Fibroblast of pulmonary artery (primary cell): ENCODE measurements around the gene PLEKHM3.

Source experiments
- DNase-seq: peaks from one replicate; pipeline ENCODE4 v3.0.0-alpha.2; 2010; ENCODE audit warnings: low read depth
- H3K4me3 ChIP-seq: replicated peaks from 2 replicates; pipeline ENCODE4 v1.5.1; 2011; ENCODE audit warnings: low read depth, mild to moderate bottlenecking, control low read depth, low read length, moderate library complexity
- CTCF ChIP-seq: IDR thresholded peaks from 2 replicates; pipeline ENCODE4 v1.5.1; 2011; ENCODE audit warnings: mild to moderate bottlenecking, control low read depth, low read length, inconsistent platforms; ENCODE audit errors: missing control alignments

PLEKHM3 gene

GRCh38 chr2:207883002-207883780 is 142.1 kb downstream of the PLEKHM3 start:
- no peak overlapping the region for H3K4me3 ChIP-seq
- no peak for TF ChIP-seq CTCF
- no peak for DNase-seq

- no peak for DNase-seq
- TF ChIP-seq CTCF, result no peak
- no peak overlapping the region for H3K4me3 ChIP-seq
Measured at GRCh38 chr2:207881902-207882301, 143.4 kb downstream of the PLEKHM3 start.

GRCh38 chr2:207879536-207879935 is 145.8 kb downstream of the PLEKHM3 start:
- no peak for DNase-seq
- H3K4me3 ChIP-seq, result no peak overlapping the region
- TF ChIP-seq CTCF, result no peak

- TF ChIP-seq CTCF, result no peak
- peak; percentile 20 for DNase-seq
- H3K4me3 ChIP-seq, result no peak overlapping the region
Measured at GRCh38 chr2:207876842-207877535, 148.3 kb downstream of the PLEKHM3 start.

GRCh38 chr2:207875473-207876212 is 149.7 kb downstream of the PLEKHM3 start:
- no peak for DNase-seq
- TF ChIP-seq CTCF, result no peak
- no peak overlapping the region for H3K4me3 ChIP-seq

GRCh38 chr2:207873794-207874193 is 151.5 kb downstream of the PLEKHM3 start:
- DNase-seq, result no peak
- no peak for TF ChIP-seq CTCF

More at GRCh38 chr2:207873794-207874193, 151.5 kb downstream of the PLEKHM3 start:
- H3K4me3 ChIP-seq, result no peak overlapping the region
